ENCODE measurements around the gene PERCC1.

The PERCC1 gene

GRCh38 chr16:1433263-1433560 is 2.3 kb downstream of the PERCC1 start:
- no peak overlapping the region for H3K4me3 ChIP-seq (ENCODE audit: low read depth, low read length)
- H3K27me3 ChIP-seq (ENCODE audit: insufficient read depth, low read depth, severe bottlenecking): no peaks in the 10 kb centered on the region
- H3K9me3 ChIP-seq (ENCODE audit: severe bottlenecking): no peaks in the 10 kb centered on the region
- TF ChIP-seq, protein P1, sequence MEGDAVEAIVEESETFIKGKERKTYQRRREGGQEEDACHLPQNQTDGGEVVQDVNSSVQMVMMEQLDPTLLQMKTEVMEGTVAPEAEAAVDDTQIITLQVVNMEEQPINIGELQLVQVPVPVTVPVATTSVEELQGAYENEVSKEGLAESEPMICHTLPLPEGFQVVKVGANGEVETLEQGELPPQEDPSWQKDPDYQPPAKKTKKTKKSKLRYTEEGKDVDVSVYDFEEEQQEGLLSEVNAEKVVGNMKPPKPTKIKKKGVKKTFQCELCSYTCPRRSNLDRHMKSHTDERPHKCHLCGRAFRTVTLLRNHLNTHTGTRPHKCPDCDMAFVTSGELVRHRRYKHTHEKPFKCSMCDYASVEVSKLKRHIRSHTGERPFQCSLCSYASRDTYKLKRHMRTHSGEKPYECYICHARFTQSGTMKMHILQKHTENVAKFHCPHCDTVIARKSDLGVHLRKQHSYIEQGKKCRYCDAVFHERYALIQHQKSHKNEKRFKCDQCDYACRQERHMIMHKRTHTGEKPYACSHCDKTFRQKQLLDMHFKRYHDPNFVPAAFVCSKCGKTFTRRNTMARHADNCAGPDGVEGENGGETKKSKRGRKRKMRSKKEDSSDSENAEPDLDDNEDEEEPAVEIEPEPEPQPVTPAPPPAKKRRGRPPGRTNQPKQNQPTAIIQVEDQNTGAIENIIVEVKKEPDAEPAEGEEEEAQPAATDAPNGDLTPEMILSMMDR (IDR thresholded peaks at IDR 0.05; ENCODE audit: low read depth, low read length): no peak
- no peak for DNase-seq
- H3K27ac ChIP-seq: no peak overlapping the region
- H3K36me3 ChIP-seq: no peaks in the 10 kb centered on the region

DNA sequence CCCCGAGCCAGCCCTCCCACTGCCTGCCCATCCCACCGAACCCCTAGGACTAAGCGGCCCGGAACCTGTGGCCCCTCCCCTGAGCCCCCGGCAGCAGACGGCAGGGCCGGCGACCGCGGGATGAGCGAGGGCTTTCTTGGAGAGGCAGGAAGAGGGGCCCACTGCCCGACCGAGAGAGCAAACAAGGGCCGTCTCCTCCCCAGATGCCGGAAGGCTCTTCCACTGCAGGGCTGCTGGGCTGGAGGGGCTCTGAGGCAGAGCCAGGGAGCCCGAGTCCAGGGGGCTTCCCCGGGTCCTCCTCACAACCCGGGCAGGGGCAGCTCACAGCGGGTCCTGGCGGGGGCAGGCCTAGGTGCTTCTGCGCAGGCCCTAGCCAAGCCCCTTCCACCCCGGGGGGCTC is 2.9 kb downstream of the PERCC1 start:
- no peaks in the 10 kb centered on the region for H3K36me3 ChIP-seq
- H3K27me3 ChIP-seq (ENCODE audit: insufficient read depth, low read depth, severe bottlenecking): no peaks in the 10 kb centered on the region
- no peak for DNase-seq
- TF ChIP-seq, protein P1 (IDR thresholded peaks at IDR 0.05; ENCODE audit: low read depth, low read length): no peak
- no peaks in the 10 kb centered on the region for H3K9me3 ChIP-seq (ENCODE audit: severe bottlenecking)
- no peak overlapping the region for H3K27ac ChIP-seq
- H3K4me3 ChIP-seq (ENCODE audit: low read depth, low read length): no peak overlapping the region

DNA sequence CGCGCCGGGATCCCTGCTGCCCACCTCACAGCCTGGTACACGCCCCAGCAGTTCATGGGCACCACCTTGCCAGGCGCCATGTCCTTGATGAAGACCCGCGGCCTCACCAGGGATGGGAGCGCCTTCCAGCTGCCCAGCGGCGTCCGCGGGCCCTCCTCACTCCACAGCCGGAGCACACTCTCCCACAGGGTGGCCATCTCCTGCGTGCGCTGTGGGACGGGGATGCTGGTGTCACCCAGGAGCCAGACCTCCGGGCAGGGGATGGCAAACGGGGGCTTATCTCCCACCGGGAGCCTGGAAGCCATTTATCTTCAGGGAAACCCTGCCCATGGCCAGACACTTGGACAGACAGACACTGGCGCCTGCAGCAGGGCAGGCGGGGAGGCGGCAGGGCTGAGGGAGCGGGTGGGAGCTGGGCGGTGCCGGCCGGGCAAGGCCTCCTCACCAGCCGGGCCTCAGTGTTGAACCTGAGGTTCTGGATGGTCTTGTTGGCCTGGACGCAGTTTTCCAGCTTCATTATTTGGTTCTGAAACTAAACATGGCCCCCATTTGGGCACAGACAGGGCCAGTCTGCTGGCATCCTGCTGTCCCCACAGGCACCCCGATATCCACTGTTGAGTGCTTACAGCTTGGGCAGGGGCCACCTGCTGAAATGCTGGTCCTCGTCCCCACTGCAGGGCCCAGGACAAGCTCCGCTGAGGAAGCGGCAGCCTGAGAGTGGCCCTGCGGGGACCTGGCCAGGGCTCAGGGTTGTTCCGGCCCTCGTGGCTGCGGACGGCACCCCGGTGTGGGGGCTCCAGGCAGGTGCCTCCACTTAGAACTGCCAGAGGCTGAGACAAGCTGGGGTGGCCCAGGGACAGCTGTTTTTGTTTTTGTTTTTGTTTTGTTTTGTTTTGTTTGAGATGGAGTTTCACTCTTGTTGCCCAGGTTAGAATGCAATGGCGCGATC is 4.0 kb downstream of the PERCC1 start:
- no peaks in the 10 kb centered on the region for H3K36me3 ChIP-seq
- H3K27ac ChIP-seq: no peak overlapping the region

GRCh38 chr16:1435921-1436697 is 5.2 kb downstream of the PERCC1 start:
- no peak overlapping the region for H3K27ac ChIP-seq
- no peaks in the 10 kb centered on the region for H3K36me3 ChIP-seq
- no peak for DNase-seq
- H3K27me3 ChIP-seq (ENCODE audit: insufficient read depth, low read depth, severe bottlenecking): no peaks in the 10 kb centered on the region
- H3K9me3 ChIP-seq (ENCODE audit: severe bottlenecking): no peaks in the 10 kb centered on the region
- TF ChIP-seq, protein P1 (IDR thresholded peaks at IDR 0.05; ENCODE audit: low read depth, low read length): 0 out of 2 replicates have a peak, but pooled peaks have one; percentile 12
- no peak overlapping the region for H3K4me3 ChIP-seq (ENCODE audit: low read depth, low read length)

More for the DNA sequence above, 4.0 kb downstream of the PERCC1 start:
- H3K27me3 ChIP-seq (ENCODE audit: insufficient read depth, low read depth, severe bottlenecking): no peaks in the 10 kb centered on the region
- DNase-seq: no peak
- no peak overlapping the region for H3K4me3 ChIP-seq (ENCODE audit: low read depth, low read length)
- TF ChIP-seq, protein P1 (IDR thresholded peaks at IDR 0.05; ENCODE audit: low read depth, low read length): no peak
- H3K9me3 ChIP-seq (ENCODE audit: severe bottlenecking): no peaks in the 10 kb centered on the region

DNA sequence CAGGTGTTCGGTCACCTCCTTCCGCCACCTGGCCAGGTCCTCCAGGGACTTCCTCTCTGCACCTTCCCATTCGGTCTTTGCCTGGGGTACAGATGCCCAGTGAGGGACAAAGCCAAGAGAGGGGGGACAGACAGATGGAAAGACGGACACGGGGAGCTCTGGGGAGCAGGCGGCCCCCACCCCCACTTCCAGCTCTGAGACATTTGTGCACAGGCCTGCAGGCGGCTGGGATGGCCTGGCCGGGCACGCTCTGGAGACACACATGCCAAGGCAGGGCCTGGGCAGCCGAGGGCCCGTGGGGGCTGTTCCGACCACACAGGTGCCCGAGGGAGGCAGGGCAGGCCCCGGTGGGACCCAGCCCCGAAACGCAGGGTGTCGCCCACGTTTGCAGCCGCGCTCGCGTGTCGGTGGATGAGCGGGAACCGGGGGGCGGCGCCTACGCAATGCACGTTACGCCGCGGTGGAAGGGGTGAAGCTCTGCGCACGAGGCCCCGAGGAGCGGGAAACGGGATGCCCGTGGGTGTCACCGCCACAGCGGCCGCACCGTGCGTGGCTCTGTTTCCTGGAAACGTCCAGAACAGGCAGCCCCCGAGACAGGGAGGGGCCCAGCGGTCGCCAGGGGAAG is 6.0 kb downstream of the PERCC1 start:
- H3K27me3 ChIP-seq (ENCODE audit: insufficient read depth, low read depth, severe bottlenecking): no peaks in the 10 kb centered on the region
- H3K36me3 ChIP-seq: no peaks in the 10 kb centered on the region
- H3K9me3 ChIP-seq (ENCODE audit: severe bottlenecking): no peaks in the 10 kb centered on the region
- TF ChIP-seq, protein P1 (IDR thresholded peaks at IDR 0.05; ENCODE audit: low read depth, low read length): no peak
- H3K27ac ChIP-seq: no peak overlapping the region
- no peak for DNase-seq
- H3K4me3 ChIP-seq (ENCODE audit: low read depth, low read length): no peak overlapping the region
